GM12878 (cell line): ENCODE results near the gene CMTM1. TPM values are rescaled to one million over a fixed set of nuclear protein-coding genes. Genes with fewer than 3 reads are reported as not detected.

ENCODE experiments used
- ASH2L ChIP-seq: fragments of 300-600, 200-600 bp; sonication (generic); IDR thresholded peaks from 2 replicates; pipeline ENCODE4 v1.6.1; 2017; ENCODE audit warnings: low read depth, mild to moderate bottlenecking, borderline replicate concordance
- CEBPZ ChIP-seq: fragments of 150-350 bp; IDR thresholded peaks from 2 replicates; pipeline ENCODE4 v1.6.1; 2016; ENCODE audit warnings: low read depth, low read length
- CREB1 ChIP-seq: IDR thresholded peaks from 2 replicates; pipeline ENCODE4 v1.6.1; 2012; ENCODE audit warnings: low read depth, mild to moderate bottlenecking, inconsistent platforms
- E2F4 ChIP-seq: IDR thresholded peaks from 2 replicates; pipeline ENCODE4 v1.6.1; 2012; ENCODE audit warnings: low read depth, low read length, improper control_type of control experiment
- EZH2 ChIP-seq: IDR thresholded peaks from 2 replicates; pipeline ENCODE4 v1.6.1; 2012; ENCODE audit warnings: low read depth, mild to moderate bottlenecking, control low read depth, inconsistent platforms, low read length, borderline replicate concordance; ENCODE audit not compliant: control insufficient read depth
- IRF3 ChIP-seq: fragments of 450-650 bp; IDR thresholded peaks from 2 replicates; pipeline ENCODE4 v1.6.1; 2014; ENCODE audit warnings: mild to moderate bottlenecking
- KAT2A ChIP-seq: conservative IDR thresholded peaks from 2 replicates; pipeline ENCODE4 v1.6.1; 2011; ENCODE audit warnings: low read depth, low read length; ENCODE audit not compliant: control insufficient read depth
- NFXL1 ChIP-seq: fragments of 450-650 bp; IDR thresholded peaks from 2 replicates; pipeline ENCODE4 v1.6.1; 2017; ENCODE audit warnings: antibody characterized with exemption, mild to moderate bottlenecking, borderline replicate concordance
- SKIL ChIP-seq: fragments of 450-650 bp; IDR thresholded peaks from 2 replicates; pipeline ENCODE4 v1.6.1; 2017; ENCODE audit warnings: mild to moderate bottlenecking, low read depth, inconsistent platforms; ENCODE audit not compliant: poor library complexity, severe bottlenecking
- polyA plus RNA-seq, 11 experiments: library from polyadenylated mRNA; depleted of rRNA in 4 of 11; unstranded in 6 of 11; stranded (reverse) in 5 of 11; fragments of >200 nt; fragmentation: Nextera tagmentation in 4 of 11; fragmentation: Illumina TruSeq in 1 of 11; extraction: Ambion mirVana in 4 of 11; extraction: Trizol in 1 of 11; gene quantifications; 1 replicate in 1 of 11; 2 replicates in 10 of 11; pipeline versions ENCODE4 v1.2.1 to v1.2.3, GENCODE V29; 2011 to 2016; ENCODE audit warnings: inconsistent platforms in 2 of 11, missing spikeins in 2 of 11, low read depth in 1 of 11
- total RNA-seq, 4 experiments: library from RNA; depleted of rRNA in 3 of 4; stranded (reverse); fragments of >200 nt in 3 of 4; fragmentation: Illumina TruSeq in 1 of 4; extraction: Trizol in 1 of 4; gene quantifications; 2 replicates each; pipeline versions ENCODE4 v1.2.1 to v1.2.3, GENCODE V29; 2013 to 2021
- TF ChIP-seq, protein P1 (sequence below): fragments of 450-650 bp; IDR thresholded peaks from 2 replicates; pipeline ENCODE4 v1.6.1; 2016; ENCODE audit warnings: mild to moderate bottlenecking, moderate library complexity, borderline replicate concordance
- TF ChIP-seq, protein P2 (sequence below): IDR thresholded peaks from 2 replicates; pipeline ENCODE4 v1.6.1; 2012; ENCODE audit warnings: low read depth, low read length, improper control_type of control experiment
- TF ChIP-seq, protein P3 (sequence below): IDR thresholded peaks from 2 replicates; pipeline ENCODE4 v1.6.1; 2012; ENCODE audit warnings: low read depth, low read length, improper control_type of control experiment

The CMTM1 gene
- total and polyA plus RNA-seq, 10 of the 15 experiments (the other 5 are each of a cell fraction or from before 2014, with no cell fraction given) = 0.09 to 3.0 (median 1.4) TPM; not detected in 2

DNA sequence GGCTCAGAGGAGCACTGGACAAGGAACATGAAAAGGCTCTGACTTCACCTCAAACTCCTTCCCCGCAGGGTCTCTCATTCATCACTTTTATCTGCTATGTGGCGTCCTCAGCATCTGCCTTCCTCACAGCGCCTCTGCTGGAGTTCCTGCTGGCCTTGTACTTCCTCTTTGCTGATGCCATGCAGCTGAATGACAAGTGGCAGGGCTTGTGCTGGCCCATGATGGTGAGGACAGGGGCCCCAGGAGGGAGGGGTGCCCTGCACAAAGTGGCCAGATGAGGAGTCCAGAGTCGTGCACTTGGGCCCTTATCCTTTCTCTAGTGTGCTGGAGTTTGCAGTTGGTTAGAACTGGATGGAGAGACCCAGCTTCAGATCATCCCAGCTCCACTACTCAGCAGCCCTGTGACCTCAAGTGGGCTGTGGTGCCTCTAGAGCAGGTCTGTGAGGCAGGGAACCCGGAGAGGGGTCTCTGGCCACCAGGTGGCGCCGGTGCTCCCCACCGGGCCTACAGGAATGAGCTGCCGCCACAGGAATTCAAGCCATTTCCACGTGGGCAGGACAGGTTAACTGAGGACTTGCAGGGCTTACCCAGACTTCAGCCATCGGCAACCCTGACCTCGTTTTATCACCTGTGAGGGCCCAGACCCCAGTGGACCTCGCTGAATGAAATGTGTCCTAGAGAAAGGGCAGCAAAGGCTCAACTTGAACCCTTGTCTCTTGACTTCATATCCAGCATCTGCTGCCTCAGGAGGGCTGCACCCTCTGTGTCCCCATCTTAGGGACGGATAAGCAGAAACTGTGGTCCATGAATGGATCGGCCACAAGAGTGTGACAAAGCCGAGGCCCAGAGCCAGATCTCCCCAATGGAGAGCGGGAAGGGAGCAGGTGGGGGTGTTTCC, 42.3 kb downstream of the CMTM1 start (continued):
- TF ChIP-seq, protein P1, sequence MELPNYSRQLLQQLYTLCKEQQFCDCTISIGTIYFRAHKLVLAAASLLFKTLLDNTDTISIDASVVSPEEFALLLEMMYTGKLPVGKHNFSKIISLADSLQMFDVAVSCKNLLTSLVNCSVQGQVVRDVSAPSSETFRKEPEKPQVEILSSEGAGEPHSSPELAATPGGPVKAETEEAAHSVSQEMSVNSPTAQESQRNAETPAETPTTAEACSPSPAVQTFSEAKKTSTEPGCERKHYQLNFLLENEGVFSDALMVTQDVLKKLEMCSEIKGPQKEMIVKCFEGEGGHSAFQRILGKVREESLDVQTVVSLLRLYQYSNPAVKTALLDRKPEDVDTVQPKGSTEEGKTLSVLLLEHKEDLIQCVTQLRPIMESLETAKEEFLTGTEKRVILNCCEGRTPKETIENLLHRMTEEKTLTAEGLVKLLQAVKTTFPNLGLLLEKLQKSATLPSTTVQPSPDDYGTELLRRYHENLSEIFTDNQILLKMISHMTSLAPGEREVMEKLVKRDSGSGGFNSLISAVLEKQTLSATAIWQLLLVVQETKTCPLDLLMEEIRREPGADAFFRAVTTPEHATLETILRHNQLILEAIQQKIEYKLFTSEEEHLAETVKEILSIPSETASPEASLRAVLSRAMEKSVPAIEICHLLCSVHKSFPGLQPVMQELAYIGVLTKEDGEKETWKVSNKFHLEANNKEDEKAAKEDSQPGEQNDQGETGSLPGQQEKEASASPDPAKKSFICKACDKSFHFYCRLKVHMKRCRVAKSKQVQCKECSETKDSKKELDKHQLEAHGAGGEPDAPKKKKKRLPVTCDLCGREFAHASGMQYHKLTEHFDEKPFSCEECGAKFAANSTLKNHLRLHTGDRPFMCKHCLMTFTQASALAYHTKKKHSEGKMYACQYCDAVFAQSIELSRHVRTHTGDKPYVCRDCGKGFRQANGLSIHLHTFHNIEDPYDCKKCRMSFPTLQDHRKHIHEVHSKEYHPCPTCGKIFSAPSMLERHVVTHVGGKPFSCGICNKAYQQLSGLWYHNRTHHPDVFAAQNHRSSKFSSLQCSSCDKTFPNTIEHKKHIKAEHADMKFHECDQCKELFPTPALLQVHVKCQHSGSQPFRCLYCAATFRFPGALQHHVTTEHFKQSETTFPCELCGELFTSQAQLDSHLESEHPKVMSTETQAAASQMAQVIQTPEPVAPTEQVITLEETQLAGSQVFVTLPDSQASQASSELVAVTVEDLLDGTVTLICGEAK = no peak
- TF ChIP-seq E2F4 (no peak), CEBPZ (no peak), EZH2 (no peak), KAT2A (no peak), CREB1 (no peak), IRF3 (0 out of 2 replicates have a peak, but pooled peaks have one; percentile 13), NFXL1 (no peak), ASH2L (no peak), SKIL (no peak)
- TF ChIP-seq, protein P2, sequence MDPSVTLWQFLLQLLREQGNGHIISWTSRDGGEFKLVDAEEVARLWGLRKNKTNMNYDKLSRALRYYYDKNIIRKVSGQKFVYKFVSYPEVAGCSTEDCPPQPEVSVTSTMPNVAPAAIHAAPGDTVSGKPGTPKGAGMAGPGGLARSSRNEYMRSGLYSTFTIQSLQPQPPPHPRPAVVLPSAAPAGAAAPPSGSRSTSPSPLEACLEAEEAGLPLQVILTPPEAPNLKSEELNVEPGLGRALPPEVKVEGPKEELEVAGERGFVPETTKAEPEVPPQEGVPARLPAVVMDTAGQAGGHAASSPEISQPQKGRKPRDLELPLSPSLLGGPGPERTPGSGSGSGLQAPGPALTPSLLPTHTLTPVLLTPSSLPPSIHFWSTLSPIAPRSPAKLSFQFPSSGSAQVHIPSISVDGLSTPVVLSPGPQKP = no peak
- TF ChIP-seq, protein P3, sequence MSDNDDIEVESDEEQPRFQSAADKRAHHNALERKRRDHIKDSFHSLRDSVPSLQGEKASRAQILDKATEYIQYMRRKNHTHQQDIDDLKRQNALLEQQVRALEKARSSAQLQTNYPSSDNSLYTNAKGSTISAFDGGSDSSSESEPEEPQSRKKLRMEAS = peak; percentile 40; the same call in 1 of the 2 replicates
